ENCODE measurements around the gene SSR3. TPM values are rescaled to one million over a fixed set of nuclear protein-coding genes. Genes with fewer than 3 reads are reported as not detected.
"Not testable (repeated sequence)": the region's sequence is repeated elsewhere in the genome, so short reads cannot be mapped to it uniquely, and the experiment has no call there.

Gene SSR3
- total RNA-seq, 1 donor from 2014 or later: 120 TPM

DNA sequence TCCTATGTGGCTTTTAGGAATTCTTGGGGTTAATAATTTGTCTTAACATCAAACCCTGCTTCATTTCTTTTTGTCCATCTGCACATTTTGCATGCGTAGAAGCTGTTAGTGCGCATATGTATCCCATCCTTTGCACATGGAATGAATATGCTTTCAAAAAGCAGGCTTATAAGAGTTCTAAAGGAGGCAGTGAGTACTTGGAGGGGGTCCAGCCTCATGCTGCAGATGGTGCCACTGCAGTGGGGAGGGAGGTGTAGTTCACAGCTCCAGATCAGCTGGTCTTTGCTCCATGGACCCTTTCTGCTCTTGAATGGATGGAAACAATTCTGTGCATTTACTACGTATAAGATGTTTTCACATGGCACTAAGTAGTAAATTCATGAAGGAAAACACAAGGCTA lies 20.7 kb upstream of the SSR3 start:
- no peaks in the 10 kb centered on the region for H3K9me3 Mint-ChIP-seq
- H3K36me3 Mint-ChIP-seq: no peaks in the 10 kb centered on the region
- no peaks in the 10 kb centered on the region for H3K4me1 Mint-ChIP-seq
- no peak overlapping the region for H3K4me3 Mint-ChIP-seq
- peaks cover 3% of the 10 kb centered on the region for H3K27me3 Mint-ChIP-seq (ENCODE audit: low read depth)
- no peak for DNase-seq (ENCODE audit: low spot score in 2 of 2, unreplicated experiment in 2 of 2)
- H3K27ac Mint-ChIP-seq: no peak overlapping the region
- TF ChIP-seq, protein P1, sequence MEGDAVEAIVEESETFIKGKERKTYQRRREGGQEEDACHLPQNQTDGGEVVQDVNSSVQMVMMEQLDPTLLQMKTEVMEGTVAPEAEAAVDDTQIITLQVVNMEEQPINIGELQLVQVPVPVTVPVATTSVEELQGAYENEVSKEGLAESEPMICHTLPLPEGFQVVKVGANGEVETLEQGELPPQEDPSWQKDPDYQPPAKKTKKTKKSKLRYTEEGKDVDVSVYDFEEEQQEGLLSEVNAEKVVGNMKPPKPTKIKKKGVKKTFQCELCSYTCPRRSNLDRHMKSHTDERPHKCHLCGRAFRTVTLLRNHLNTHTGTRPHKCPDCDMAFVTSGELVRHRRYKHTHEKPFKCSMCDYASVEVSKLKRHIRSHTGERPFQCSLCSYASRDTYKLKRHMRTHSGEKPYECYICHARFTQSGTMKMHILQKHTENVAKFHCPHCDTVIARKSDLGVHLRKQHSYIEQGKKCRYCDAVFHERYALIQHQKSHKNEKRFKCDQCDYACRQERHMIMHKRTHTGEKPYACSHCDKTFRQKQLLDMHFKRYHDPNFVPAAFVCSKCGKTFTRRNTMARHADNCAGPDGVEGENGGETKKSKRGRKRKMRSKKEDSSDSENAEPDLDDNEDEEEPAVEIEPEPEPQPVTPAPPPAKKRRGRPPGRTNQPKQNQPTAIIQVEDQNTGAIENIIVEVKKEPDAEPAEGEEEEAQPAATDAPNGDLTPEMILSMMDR (IDR thresholded peaks at IDR 0.05; ENCODE audit: unreplicated experiment): no peak

GRCh38 chr3:156569881-156570280 lies 15.0 kb upstream of the SSR3 start:
- H3K4me1 Mint-ChIP-seq; H3K36me3 Mint-ChIP-seq; H3K4me3 Mint-ChIP-seq; H3K27me3 Mint-ChIP-seq (ENCODE audit: low read depth); H3K9me3 Mint-ChIP-seq; H3K27ac Mint-ChIP-seq; DNase-seq (ENCODE audit: low spot score in 2 of 2, unreplicated experiment in 2 of 2): not testable (repeated sequence)

DNA sequence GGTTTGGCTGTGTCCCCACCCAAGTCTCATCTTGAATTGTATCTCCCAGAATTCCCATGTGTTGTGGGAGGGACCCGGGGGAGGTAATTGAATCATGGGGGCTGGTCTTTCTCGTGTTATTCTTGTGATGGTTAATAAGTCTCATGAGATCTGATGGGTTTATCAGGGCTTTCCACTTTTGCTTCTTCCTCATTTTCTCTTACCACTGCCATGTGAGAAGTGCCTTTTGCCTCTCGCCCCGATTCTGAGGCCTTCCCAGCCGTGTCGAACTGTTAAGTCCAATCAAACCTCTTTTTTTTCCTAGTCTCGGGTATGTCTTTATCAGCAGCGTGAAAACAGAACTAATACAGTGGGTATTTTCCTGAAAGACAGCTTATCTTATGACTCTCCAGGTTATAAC lies 14.1 kb upstream of the SSR3 start:
- H3K27me3 Mint-ChIP-seq (ENCODE audit: low read depth); H3K9me3 Mint-ChIP-seq; DNase-seq (ENCODE audit: low spot score in 2 of 2, unreplicated experiment in 2 of 2); H3K27ac Mint-ChIP-seq; H3K4me3 Mint-ChIP-seq; H3K4me1 Mint-ChIP-seq; H3K36me3 Mint-ChIP-seq: not testable (repeated sequence)

DNA sequence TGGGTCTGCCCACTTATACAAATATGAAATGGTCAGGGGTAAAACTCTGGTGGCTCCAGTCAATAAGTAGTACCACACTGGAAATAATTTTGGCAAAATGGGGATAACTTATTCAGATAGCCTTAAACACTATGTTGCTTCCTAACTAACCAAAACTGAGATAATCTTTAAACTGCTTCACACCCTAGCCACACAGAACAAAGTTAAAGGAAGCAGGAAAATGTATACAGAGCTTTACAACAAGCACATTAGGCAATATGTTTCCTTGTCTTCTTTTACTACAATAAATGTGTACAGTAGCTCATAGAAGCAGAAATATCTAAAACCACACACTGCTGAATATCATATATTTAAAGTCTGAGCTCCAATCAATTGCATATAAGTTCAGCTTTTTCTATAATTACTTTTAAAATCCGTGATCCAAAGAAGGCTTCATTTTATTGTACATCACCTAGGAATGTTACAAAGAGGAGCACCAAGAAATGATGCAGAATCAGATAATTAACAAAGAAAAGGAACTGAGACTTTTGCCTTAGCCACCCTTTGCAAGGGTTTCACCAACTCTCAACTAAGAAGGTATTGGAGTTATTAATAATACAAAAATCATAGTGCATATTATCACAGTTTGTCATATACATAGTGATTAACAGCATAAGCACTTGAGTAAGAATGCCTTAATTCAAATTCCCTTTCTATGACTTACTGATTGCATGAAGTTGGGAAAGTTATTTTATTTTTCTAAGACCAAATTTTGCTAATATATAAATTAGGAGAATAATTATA lies 9.2 kb upstream of the SSR3 start:
- Mint-ChIP-seq H3K9me3 (peaks cover 9% of the 10 kb centered on the region), H3K4me3 (no peak overlapping the region), H3K27me3 (ENCODE audit: low read depth) (no peaks in the 10 kb centered on the region), H3K27ac (no peak overlapping the region), H3K36me3 (no peaks in the 10 kb centered on the region), H3K4me1 (peaks cover 22% of the 10 kb centered on the region)
- no peak for DNase-seq (ENCODE audit: low spot score in 2 of 2, unreplicated experiment in 2 of 2)
- TF ChIP-seq, protein P1 (IDR thresholded peaks at IDR 0.05; ENCODE audit: unreplicated experiment): no peak

DNA sequence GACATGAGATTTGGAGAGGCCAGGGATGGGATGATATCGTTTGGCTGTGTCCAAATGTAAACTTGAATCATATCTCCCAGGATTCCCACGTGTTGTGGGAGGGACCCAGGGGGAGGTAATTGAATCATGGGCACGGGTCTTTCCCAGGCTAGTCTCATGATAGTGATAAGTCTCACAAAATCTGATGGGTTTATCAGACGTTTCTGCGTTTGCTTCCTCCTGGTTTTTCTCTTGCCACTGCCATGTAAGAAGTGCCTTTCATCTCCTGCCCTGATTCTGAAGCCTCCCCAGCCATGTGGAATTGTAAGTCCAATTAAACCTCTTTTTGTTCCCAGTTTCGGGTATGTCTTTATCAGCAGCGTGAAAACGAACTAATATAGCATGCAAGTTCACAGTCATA lies 7.6 kb upstream of the SSR3 start:
- not testable (repeated sequence) for H3K9me3 Mint-ChIP-seq; H3K27me3 Mint-ChIP-seq (ENCODE audit: low read depth); H3K36me3 Mint-ChIP-seq; H3K27ac Mint-ChIP-seq; DNase-seq (ENCODE audit: low spot score in 2 of 2, unreplicated experiment in 2 of 2); H3K4me3 Mint-ChIP-seq
- peaks cover 33% of the 10 kb centered on the region for H3K4me1 Mint-ChIP-seq

GRCh38 chr3:156561533-156561932 lies 6.6 kb upstream of the SSR3 start:
- no peak overlapping the region for H3K4me3 Mint-ChIP-seq
- H3K27ac Mint-ChIP-seq: no peak overlapping the region
- DNase-seq (ENCODE audit: low spot score in 2 of 2, unreplicated experiment in 2 of 2): no peak
- no peaks in the 10 kb centered on the region for H3K9me3 Mint-ChIP-seq
- H3K4me1 Mint-ChIP-seq: peaks cover 33% of the 10 kb centered on the region
- H3K27me3 Mint-ChIP-seq (ENCODE audit: low read depth): no peaks in the 10 kb centered on the region
- no peaks in the 10 kb centered on the region for H3K36me3 Mint-ChIP-seq
- TF ChIP-seq, protein P1 (IDR thresholded peaks at IDR 0.05; ENCODE audit: unreplicated experiment): no peak

DNA sequence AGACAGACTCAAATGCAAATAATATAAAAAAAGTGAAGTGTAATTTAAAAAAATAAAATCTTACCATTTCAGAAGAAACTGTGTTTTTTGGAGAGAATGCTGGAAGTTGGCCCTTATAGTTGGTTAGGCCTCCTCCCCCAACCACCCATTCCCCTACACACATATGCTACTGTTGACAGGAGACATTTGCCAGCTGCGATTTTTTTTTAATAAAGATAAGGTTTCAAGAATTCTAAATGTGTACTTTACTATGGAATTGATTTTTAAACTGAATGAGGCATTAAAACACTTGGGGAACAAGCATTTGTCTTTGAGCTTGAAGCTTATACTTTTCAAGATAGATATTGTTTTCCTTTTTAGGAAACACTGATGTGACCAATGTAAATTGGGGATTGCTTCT lies 4.4 kb upstream of the SSR3 start:
- Mint-ChIP-seq H3K4me3 (no peak overlapping the region), H3K9me3 (no peaks in the 10 kb centered on the region), H3K27ac (peak overlapping the region; percentile 84), H3K4me1 (peaks cover 33% of the 10 kb centered on the region), H3K36me3 (no peaks in the 10 kb centered on the region), H3K27me3 (ENCODE audit: low read depth) (no peaks in the 10 kb centered on the region)
- no peak for DNase-seq (ENCODE audit: low spot score in 2 of 2, unreplicated experiment in 2 of 2)
- TF ChIP-seq, protein P1 (IDR thresholded peaks at IDR 0.05; ENCODE audit: unreplicated experiment): no peak
